Measurements from ENCODE around the gene TEX52. TPM values are rescaled to one million over a fixed set of nuclear protein-coding genes. Genes with fewer than 3 reads are reported as not detected.

Gene TEX52
- total RNA-seq: under 1 TPM; 0.22 to 0.29 TPM
- not detected for polyA plus RNA-seq (2013, experiment 1 of 2)
- polyA plus RNA-seq (2013, experiment 2 of 2): not detected
- long read RNA-seq, experiment 1: 0 reads
- long read RNA-seq, experiment 2: 0 reads
- long read RNA-seq, experiment 3: 0 reads
- long read RNA-seq, experiment 4: 0 reads

GRCh38 chr12:2857021-2857431, at the start of gene TEX52:
Gene TEX52 (minus strand): TSS chr12:2857039. CDS start chr12:2857026, 13 bp downstream.
- Mint-ChIP-seq H3K9me3 (no peaks in the 10 kb centered on the region), H3K36me3 (ENCODE audit: low read depth) (peaks cover 37% of the 10 kb centered on the region), H3K27me3 (ENCODE audit: insufficient read depth) (peaks cover 10% of the 10 kb centered on the region), H3K4me1 (peaks cover 6% of the 10 kb centered on the region), H3K27ac (peak within 1 kb of the TSS; percentile 74), H3K4me3 (no peak within 1 kb of the TSS)
- Histone ChIP-seq H3K9me3 (ENCODE audit: control insufficient read depth, low read length) (no peaks in the 10 kb centered on the region), H3K27ac (ENCODE audit: low read depth, low read length) (peak within 1 kb of the TSS; percentile 66), H3K4me3 (ENCODE audit: low read length) (no peak within 1 kb of the TSS), H3K9ac (ENCODE audit: extremely low read depth, low read length, poor library complexity, severe bottlenecking) (peak within 1 kb of the TSS; percentile 6), H3K27me3 (ENCODE audit: control insufficient read depth, insufficient read depth, low read length, poor library complexity, severe bottlenecking) (no peaks in the 10 kb centered on the region), H3K36me3 (ENCODE audit: control insufficient read depth, insufficient read depth, low read length) (peaks cover 33% of the 10 kb centered on the region), H3K4me1 (ENCODE audit: control insufficient read depth, insufficient read depth, low read length) (no peaks in the 10 kb centered on the region)
- DNase-seq: peak; percentile 85
- WGBS, 2 experiments (ENCODE audit: insufficient coverage in 1 of 2, insufficient read length in 1 of 2): 81 to 86% methylated on average over 2 to 3 of the region's 3 CpGs
- no peak for TF ChIP-seq CTCF (conservative IDR thresholded peaks at IDR 0.05)

- no peak overlapping the region for H3K4me3 Mint-ChIP-seq
- no peak overlapping the region for H3K27ac ChIP-seq (ENCODE audit: low read depth, low read length)
- DNase-seq: no peak
- H3K9me3 Mint-ChIP-seq: no peaks in the 10 kb centered on the region
- no peaks in the 10 kb centered on the region for H3K9me3 ChIP-seq (ENCODE audit: control insufficient read depth, low read length)
- no peaks in the 10 kb centered on the region for H3K27me3 ChIP-seq (ENCODE audit: control insufficient read depth, insufficient read depth, low read length, poor library complexity, severe bottlenecking)
- no peaks in the 10 kb centered on the region for H3K36me3 ChIP-seq (ENCODE audit: control insufficient read depth, insufficient read depth, low read length)
- no peak overlapping the region for H3K27ac Mint-ChIP-seq
- H3K4me3 ChIP-seq (ENCODE audit: low read length): no peak overlapping the region
- no peak for TF ChIP-seq CTCF (conservative IDR thresholded peaks at IDR 0.05)
- no peaks in the 10 kb centered on the region for H3K4me1 ChIP-seq (ENCODE audit: control insufficient read depth, insufficient read depth, low read length)
- H3K36me3 Mint-ChIP-seq (ENCODE audit: low read depth): peaks cover 2% of the 10 kb centered on the region
- no peaks in the 10 kb centered on the region for H3K27me3 Mint-ChIP-seq (ENCODE audit: insufficient read depth)
- peaks cover 11% of the 10 kb centered on the region for H3K4me1 Mint-ChIP-seq
- H3K9ac ChIP-seq (ENCODE audit: extremely low read depth, low read length, poor library complexity, severe bottlenecking): no peak overlapping the region
- WGBS, 2 experiments (ENCODE audit: insufficient coverage in 1 of 2, insufficient read length in 1 of 2): 83 to 89% methylated on average over 1 to 2 of the region's 2 CpGs
These were observed 47.4 kb upstream of the TEX52 start for GRCh38 chr12:2904260-2904659.

GRCh38 chr12:2902272-2902880, 45.5 kb upstream of the TEX52 start:
- Histone ChIP-seq H3K27me3 (ENCODE audit: control insufficient read depth, insufficient read depth, low read length, poor library complexity, severe bottlenecking) (no peaks in the 10 kb centered on the region), H3K4me3 (ENCODE audit: low read length) (no peak overlapping the region), H3K9me3 (ENCODE audit: control insufficient read depth, low read length) (no peaks in the 10 kb centered on the region), H3K36me3 (ENCODE audit: control insufficient read depth, insufficient read depth, low read length) (no peaks in the 10 kb centered on the region), H3K4me1 (ENCODE audit: control insufficient read depth, insufficient read depth, low read length) (no peaks in the 10 kb centered on the region), H3K9ac (ENCODE audit: extremely low read depth, low read length, poor library complexity, severe bottlenecking) (no peak overlapping the region), H3K27ac (ENCODE audit: low read depth, low read length) (no peak overlapping the region)
- TF ChIP-seq CTCF (conservative IDR thresholded peaks at IDR 0.05): no peak
- WGBS, 2 experiments (ENCODE audit: insufficient coverage in 1 of 2, insufficient read length in 1 of 2): 78 to 79% methylated on average over 3 to 4 of the region's 4 CpGs
- no peaks in the 10 kb centered on the region for H3K27me3 Mint-ChIP-seq (ENCODE audit: insufficient read depth)
- H3K27ac Mint-ChIP-seq: no peak overlapping the region
- H3K4me3 Mint-ChIP-seq: no peak overlapping the region
- no peak for DNase-seq
- H3K9me3 Mint-ChIP-seq: no peaks in the 10 kb centered on the region
- peaks cover 8% of the 10 kb centered on the region for H3K4me1 Mint-ChIP-seq
- peaks cover 8% of the 10 kb centered on the region for H3K36me3 Mint-ChIP-seq (ENCODE audit: low read depth)

Measured in endodermal cell (in vitro differentiated cells).